ENCODE measurements around the gene BST1.
A peak's percentile ranks its signal among the peaks of the same experiment; 100 is the strongest.

GRCh38 chr4:15779306-15779705 is 76.4 kb downstream of the BST1 start:
- peak; percentile 7 to 38 (median 18) for TF ChIP-seq CTCF (optimal IDR thresholded peaks at IDR 0.05 in 1 of 3, IDR thresholded peaks at IDR 0.05 in 1 of 3, conservative IDR thresholded peaks at IDR 0.05 in 1 of 3; ENCODE audit: extremely low read depth in 1 of 3, insufficient read depth in 2 of 3, low read length in 3 of 3)
- peak; percentile 73 for TF ChIP-seq EZH2 (IDR thresholded peaks at IDR 0.05; ENCODE audit: low read length)
